Kidney glomerular epithelial cell (primary cell): ENCODE results near the gene CCDC89.
A peak's percentile ranks its signal among the peaks of the same experiment; 100 is the strongest.
"Not testable (repeated sequence)": the region's sequence is repeated elsewhere in the genome, so short reads cannot be mapped to it uniquely, and the experiment has no call there.

ENCODE experiments used
- DNase-seq: peaks from one replicate; lab custom pipeline; 2025; lab: John Stamatoyannopoulos, UW

Gene CCDC89

GRCh38 chr11:85694385-85694980 is 8.5 kb upstream of the CCDC89 start:
- peak; percentile 14 for DNase-seq

GRCh38 chr11:85685125-85685819 is 723 bp downstream of the CCDC89 start:
- no peak for DNase-seq

DNA sequence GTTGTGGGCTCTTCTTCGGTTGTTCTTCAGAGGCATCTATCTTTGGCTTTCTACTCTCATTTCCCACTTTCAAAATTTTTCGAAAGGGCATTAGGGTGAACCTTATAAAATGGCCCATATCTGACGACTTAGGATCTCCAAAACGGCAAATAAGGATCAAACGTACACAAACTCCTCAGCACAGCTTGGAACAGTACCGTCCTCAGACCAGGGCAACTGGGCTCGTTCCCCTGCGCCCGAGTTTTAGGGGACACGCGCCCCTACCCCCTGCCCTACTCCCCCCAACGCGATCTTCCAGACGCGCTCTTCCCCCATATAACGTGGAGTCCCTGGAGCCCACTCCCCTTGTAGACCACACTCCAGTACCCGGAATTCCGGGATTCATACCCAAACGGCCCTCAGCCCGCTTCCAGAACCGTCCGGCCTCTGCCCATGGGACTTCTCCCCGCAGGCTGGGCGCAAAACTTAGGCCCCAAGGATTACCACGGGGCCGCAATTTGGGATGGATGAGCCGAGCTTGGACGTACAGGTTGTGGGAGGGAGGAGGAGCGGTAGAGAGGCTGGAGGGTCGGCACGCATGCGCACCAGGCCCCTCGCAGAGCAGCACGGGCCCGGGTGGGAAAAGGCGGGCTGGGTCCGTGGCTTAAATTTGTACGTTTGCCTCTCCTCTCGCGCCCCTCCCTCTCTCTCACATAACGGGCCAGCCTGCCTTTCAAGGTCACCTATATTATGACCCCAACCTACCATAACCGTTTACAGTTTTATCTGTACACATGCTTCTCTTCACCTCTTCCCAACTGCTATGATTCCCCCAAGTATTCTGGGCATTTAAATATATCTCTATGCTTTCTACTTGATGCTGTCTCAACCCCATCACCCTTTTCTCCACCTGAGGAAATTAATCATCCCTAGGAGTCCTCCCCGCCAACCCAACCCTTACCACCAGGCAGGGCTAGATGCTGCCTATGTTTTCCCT is 3.4 kb downstream of the CCDC89 start:
- no peak for DNase-seq

DNA sequence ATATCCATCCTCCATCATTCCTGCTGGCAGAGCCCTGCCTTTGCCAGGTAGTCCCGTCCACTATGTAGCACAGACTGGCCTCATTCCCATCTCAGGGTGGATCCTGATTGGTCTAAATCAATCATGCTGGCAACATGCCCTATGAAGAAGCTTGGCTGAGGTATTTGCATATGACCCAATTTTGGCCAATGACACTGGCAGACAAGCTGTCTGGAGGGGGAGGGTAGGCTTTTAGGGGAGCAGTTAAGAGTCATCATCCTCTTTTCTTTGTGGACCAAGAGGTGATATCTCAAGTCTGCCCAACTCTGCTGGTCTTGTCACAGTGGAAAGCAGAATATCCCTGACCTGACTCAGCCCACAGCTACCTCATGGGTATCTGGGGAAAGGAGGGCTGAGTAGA is 5.1 kb downstream of the CCDC89 start:
- DNase-seq = no peak

DNA sequence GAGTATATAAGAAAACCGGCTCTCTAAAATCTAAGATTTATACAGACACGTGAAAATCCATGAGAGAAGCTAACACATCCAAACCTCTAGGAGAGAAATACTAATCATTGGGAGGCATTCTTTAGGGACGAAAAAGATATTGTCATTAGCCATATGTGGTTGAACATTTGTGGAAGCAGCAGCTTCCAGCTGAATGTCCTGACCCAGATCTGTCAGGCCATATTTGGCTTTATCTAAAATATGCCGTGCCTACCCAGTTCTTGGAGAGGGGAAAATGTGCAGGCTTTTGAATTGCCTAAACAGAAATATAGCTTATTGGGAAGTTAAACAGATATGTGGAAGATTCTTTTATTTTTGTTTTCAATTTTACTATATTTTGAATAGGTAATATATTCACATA is 6.4 kb downstream of the CCDC89 start:
- DNase-seq = no peak

DNA sequence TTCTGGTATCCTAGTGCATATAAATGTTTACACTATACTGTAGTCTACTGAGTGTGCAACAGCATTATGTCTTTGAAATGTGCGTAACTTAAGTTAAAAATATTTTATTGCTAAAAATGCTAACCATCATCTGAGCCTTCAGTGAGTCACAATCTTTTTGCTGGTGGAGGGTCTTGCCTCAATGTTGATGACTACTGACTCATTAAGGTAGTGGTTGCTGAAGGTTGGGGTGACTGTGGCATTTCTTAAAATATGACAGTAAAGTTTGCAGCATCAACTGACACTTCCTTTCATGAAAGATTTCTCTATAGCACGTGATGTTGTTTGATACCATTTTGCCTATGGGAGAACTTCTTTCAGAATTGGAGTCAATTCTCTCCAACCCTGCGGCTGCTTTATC is 12.6 kb downstream of the CCDC89 start:
- no peak for DNase-seq

GRCh38 chr11:85672105-85672902 is 13.7 kb downstream of the CCDC89 start:
- no peak for DNase-seq

- not testable (repeated sequence) for DNase-seq
Measured at GRCh38 chr11:85670949-85671663, 14.9 kb downstream of the CCDC89 start.

DNA sequence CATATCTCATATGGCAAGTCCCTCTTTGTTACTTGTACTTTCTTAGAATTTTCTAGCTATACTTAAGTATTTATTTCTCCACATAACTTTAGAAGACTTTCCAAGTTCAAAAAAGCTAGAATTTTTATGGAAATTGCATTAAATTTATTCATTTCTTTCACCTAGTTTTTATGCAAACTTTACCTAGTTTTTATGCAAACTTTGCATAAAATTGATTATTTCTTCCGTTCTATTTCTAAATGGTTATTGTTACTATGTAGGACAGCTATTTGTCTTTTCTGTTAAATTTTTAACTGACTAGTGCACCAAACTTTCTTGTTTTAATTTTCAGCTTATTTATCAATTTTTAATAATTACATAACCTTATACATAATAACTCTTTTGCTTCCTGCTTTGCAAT is 17.8 kb downstream of the CCDC89 start:
- no peak for DNase-seq

- no peak for DNase-seq
Measured at GRCh38 chr11:85666687-85667086, 19.3 kb downstream of the CCDC89 start.

- no peak for DNase-seq
Measured at GRCh38 chr11:85665733-85666132, 20.3 kb downstream of the CCDC89 start.

DNA sequence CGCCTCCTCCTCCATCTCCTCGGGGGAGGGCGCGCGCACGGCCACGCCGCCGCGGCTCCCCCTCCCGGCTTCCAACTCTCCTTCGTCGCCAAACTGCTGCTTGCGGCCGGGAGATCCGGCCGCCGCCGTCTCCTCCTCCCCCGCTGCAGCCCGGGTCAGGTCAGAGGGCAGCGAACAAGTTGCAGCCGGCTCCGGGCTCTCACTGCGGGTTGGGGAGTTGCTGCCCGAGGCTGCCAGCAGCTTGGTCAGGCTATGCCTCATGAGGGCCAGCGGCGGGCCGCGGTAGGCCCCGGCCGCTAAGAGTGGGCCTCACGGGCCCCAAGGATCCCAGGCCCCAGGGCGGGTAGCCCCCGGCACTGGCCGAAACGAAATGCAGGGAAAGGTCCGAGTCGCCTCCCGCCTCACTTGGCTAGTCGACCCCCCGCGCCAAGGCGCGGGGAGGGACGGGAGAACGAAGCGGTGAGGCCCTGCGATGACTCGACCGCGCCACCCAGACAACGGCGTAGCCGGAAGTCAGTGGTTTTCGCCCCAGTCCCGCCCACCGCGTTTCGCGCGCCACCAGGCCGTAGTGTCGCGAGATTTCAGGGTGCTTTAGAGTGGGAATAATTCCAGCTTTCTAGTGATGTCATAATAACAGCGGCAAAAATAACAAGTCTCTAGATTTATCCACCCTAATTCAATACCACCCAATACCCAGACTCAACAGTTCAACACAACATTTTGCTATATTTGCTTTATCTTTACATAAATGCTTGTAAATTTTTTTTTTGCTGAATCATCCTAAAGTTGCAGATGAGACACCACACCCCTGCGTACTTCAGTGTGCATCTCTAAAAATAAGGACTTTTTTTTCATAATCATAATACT is 21.1 kb downstream of the CCDC89 start, which contains the start of gene CREBZF:
Gene CREBZF, minus strand, starts transcription at position 515 of the 867 bp plus-strand sequence. Its CDS starts 254 bp downstream, at position 261.
- peak; percentile 93 for DNase-seq

DNA sequence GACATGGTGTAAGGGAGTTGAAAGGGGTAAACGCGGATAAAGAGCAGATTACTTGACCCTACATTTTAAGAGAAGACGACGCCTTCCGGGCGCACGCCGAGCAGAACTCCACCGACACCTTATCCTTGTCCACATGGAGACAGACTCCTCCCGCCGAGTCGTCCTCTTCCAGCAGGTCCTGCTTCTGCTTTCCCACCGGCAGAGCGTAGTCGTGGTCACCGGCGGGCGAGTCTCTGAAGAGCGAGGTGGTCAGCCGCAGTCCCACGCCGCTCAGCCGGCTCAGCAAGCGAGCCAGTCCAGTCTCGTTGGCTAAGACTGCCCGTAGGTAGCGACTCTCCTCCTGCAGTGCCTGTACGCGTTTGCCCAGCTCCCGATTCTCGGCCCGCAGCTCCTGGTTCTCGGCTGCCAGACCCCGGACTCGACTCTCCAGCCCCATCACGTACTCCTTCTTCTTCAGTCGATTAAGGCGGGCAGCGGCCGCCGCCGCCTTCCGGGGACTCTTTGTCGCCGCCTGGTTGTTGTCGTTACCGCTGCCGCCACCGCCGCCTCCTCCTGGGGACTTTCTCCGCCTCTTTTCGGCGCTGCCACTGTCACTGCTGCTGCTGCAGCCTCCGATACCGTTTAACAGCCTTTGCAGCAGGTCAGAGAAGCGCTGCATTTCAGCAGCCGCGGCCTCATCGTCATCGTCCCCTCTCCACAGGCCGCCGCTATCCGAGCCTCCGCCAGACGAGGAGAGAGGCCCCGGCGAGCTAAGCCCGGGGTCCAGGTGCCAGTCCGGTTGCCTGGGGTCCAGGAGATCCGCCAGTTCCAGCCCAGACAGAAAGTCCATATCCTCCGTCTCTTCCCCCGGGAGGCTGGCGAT is 22.0 kb downstream of the CCDC89 start:
- DNase-seq = peak; percentile 53

GRCh38 chr11:85663080-85663752 is 22.8 kb downstream of the CCDC89 start:
- DNase-seq = no peak

GRCh38 chr11:85661972-85662664 is 23.9 kb downstream of the CCDC89 start:
- no peak for DNase-seq

- DNase-seq = no peak
Measured at GRCh38 chr11:85658180-85658579, 27.8 kb downstream of the CCDC89 start.

GRCh38 chr11:85656777-85657176 is 29.2 kb downstream of the CCDC89 start:
- DNase-seq = no peak

GRCh38 chr11:85654343-85654742 is 31.7 kb downstream of the CCDC89 start:
- DNase-seq = not testable (repeated sequence)
